Endothelial cell of umbilical vein (primary cell): Measurements from ENCODE around the gene ZBTB26. TPM values are rescaled to one million over a fixed set of nuclear protein-coding genes. Genes with fewer than 3 reads are reported as not detected.

ENCODE experiments used
- BruUV-seq: library from RNA; stranded (reverse); fragments of 400-500 nt; replicated peaks from 2 replicates; lab custom pipeline; 2021; lab: Mats Ljungman, UMichigan
- CTCF ChIA-PET: fragments of 300-600, 350-600 bp; sonication (Branson Sonifier 250); formaldehyde crosslinking; loops from one replicate; lab custom pipeline; 2021; ENCODE audit warnings: antibody characterized with exemption, inconsistent platforms; lab: Charles Lee
- POLR2A ChIA-PET: fragments of 300-600, 350-600 bp; sonication (Branson Sonifier 250); formaldehyde crosslinking; loops from one replicate; lab custom pipeline; 2021; ENCODE audit warnings: antibody characterized with exemption, inconsistent platforms; lab: Charles Lee
- DNase-seq: peaks from one replicate; pipeline ENCODE4 v3.0.0-alpha.2; 2011; ENCODE audit warnings: low read depth, low spot score
- FAIRE-seq: peaks from 2 replicates; lab custom pipeline; 2011; peaks lifted over from hg19 to GRCh38; lab: Jason Lieb, UNC
- H2AFZ ChIP-seq: 2 replicates; pipeline ENCODE4 v1.6.0; 2012; ENCODE audit warnings: low read depth, low read length, control low read depth, inconsistent platforms
- H3K27ac ChIP-seq: 2 replicates; pipeline ENCODE4 v1.5.1; 2011; ENCODE audit warnings: low read depth, mild to moderate bottlenecking, control low read depth, low read length, moderate library complexity; ENCODE audit not compliant: insufficient read depth
- H3K27me3 ChIP-seq, 2 experiments: 2 replicates each; pipeline versions ENCODE4 v1.6.0 to v1.6.1; 2011; ENCODE audit warnings: low read length in 2 of 2, mixed read lengths in 1 of 2; ENCODE audit not compliant: control insufficient read depth in 2 of 2, insufficient read depth in 2 of 2
- H3K36me3 ChIP-seq, 2 experiments: 2 replicates in 1 of 2; 3 replicates in 1 of 2; pipeline ENCODE4 v1.5.1; 2011; ENCODE audit warnings: low read length in 2 of 2, mild to moderate bottlenecking in 1 of 2, moderate library complexity in 1 of 2; ENCODE audit not compliant: control insufficient read depth in 2 of 2, insufficient read depth in 2 of 2; ENCODE audit errors: extremely low read depth in 1 of 2
- H3K4me1 ChIP-seq: 3 replicates; pipeline ENCODE4 v1.5.1; 2011; ENCODE audit warnings: mild to moderate bottlenecking, low read length; ENCODE audit not compliant: control insufficient read depth, insufficient read depth; ENCODE audit errors: extremely low read depth
- H3K4me2 ChIP-seq: 2 replicates; pipeline ENCODE4 v1.6.1; 2011; ENCODE audit warnings: low read length, control low read depth, mixed read lengths; ENCODE audit not compliant: insufficient read depth
- H3K4me3 ChIP-seq, 3 experiments: fragments of 200-600 bp in 1 of 3; sonication (generic), shearing (Covaris generic) in 1 of 3; replicated peaks in 1 of 3; 2 replicates each; pipeline ENCODE4 v1.5.1; 2011 to 2016; ENCODE audit warnings: control low read depth in 3 of 3, low read length in 3 of 3, mild to moderate bottlenecking in 2 of 3, inconsistent platforms in 1 of 3, low read depth in 1 of 3, moderate library complexity in 1 of 3; ENCODE audit not compliant: insufficient read depth in 1 of 3
- H3K79me2 ChIP-seq: 2 replicates; pipeline ENCODE4 v1.6.0; 2012; ENCODE audit warnings: low read length, inconsistent platforms; ENCODE audit not compliant: control insufficient read depth, insufficient read depth
- H3K9ac ChIP-seq: replicated peaks from 2 replicates; pipeline ENCODE3; 2011; ENCODE audit warnings: low read length, control low read depth; ENCODE audit not compliant: insufficient read depth; ENCODE audit errors: extremely low read depth
- H3K9me1 ChIP-seq: replicated peaks from 3 replicates; pipeline ENCODE4 v1.6.0; 2011; ENCODE audit warnings: mild to moderate bottlenecking, low read length; ENCODE audit not compliant: control insufficient read depth, insufficient read depth; ENCODE audit errors: extremely low read depth
- H3K9me3 ChIP-seq: replicated peaks from 2 replicates; pipeline ENCODE4 v1.5.1; 2012; ENCODE audit warnings: low read length, inconsistent platforms; ENCODE audit not compliant: control insufficient read depth, insufficient read depth
- H4K20me1 ChIP-seq: replicated peaks from 2 replicates; pipeline ENCODE3; 2011; ENCODE audit warnings: mild to moderate bottlenecking, low read length; ENCODE audit not compliant: control insufficient read depth, insufficient read depth; ENCODE audit errors: extremely low read depth
- JUN ChIP-seq: IDR thresholded peaks from 2 replicates; pipeline ENCODE4 v1.6.1; 2011; ENCODE audit warnings: borderline replicate concordance, low read depth; ENCODE audit not compliant: insufficient read length, insufficient read depth
- POLR2A ChIP-seq: IDR thresholded peaks from 2 replicates; pipeline ENCODE4 v1.6.1; 2012; ENCODE audit warnings: low read depth, mild to moderate bottlenecking, control low read depth, low read length
- dilution Hi-C: fragments of 300-500 bp; cut with MboI; formaldehyde crosslinking; loops from one replicate; pipeline ENCODE4 v1.15.0; 2019; ENCODE audit warnings: low sequenced_read_pairs; ENCODE audit not compliant: extremely low pct_ligation_motif_present
- intact Hi-C: fragments of 100-400 bp; cut with micrococcal nuclease; formaldehyde crosslinking; loops from one replicate; pipeline ENCODE4 v1.10.0; 2022
- polyA plus RNA-seq, 4 experiments: library from polyadenylated mRNA; depleted of rRNA in 3 of 4; stranded (reverse) in 3 of 4; unstranded in 1 of 4; fragments of >200 nt; gene quantifications; 2 replicates each; pipeline versions ENCODE4 v1.2.1 to v1.2.3, GENCODE V29; 2011 to 2012; ENCODE audit warnings: missing spikeins in 1 of 4
- total RNA-seq: library from RNA; stranded (reverse); gene quantifications from 2 replicates; pipeline ENCODE4 v1.2.3, GENCODE V29; 2021

ZBTB26 gene
- total and polyA plus RNA-seq, 2 donors (not counting 3 experiments of a cell fraction or from before 2014, with no cell fraction given) = 2.6 to 5.0 TPM

- Histone ChIP-seq H3K27me3 (no peaks in the 10 kb centered on the region), H3K4me2 (no peak overlapping the region), H3K36me3 (peaks cover 13 to 47% of the 10 kb centered on the region in 2 experiments), H3K9ac (no peak overlapping the region), H3K9me1 (no peaks in the 10 kb centered on the region), H3K27ac (no peak overlapping the region), H3K9me3 (no peaks in the 10 kb centered on the region), H3K4me3 (no peak overlapping the region), H3K4me1 (no peaks in the 10 kb centered on the region), H3K79me2 (peaks cover 10% of the 10 kb centered on the region), H2AFZ (no peak overlapping the region), H4K20me1 (no peaks in the 10 kb centered on the region)
- DNase-seq (no peak), FAIRE-seq (no peak)
- BruUV-seq = no TSS peak
- dilution Hi-C loops (no loop called here), intact Hi-C loops (no loop called here)
- ChIA-PET CTCF (interaction anchor here (1.0 kb wide), 1 partner anchor 461 kb away, joined by 3 read pairs; no protein-coding TSS in a partner anchor), POLR2A (no interaction called here)
- no peak for TF ChIP-seq JUN
Measured at GRCh38 chr9:122888480-122888879, 42.8 kb downstream of the ZBTB26 start.

DNA sequence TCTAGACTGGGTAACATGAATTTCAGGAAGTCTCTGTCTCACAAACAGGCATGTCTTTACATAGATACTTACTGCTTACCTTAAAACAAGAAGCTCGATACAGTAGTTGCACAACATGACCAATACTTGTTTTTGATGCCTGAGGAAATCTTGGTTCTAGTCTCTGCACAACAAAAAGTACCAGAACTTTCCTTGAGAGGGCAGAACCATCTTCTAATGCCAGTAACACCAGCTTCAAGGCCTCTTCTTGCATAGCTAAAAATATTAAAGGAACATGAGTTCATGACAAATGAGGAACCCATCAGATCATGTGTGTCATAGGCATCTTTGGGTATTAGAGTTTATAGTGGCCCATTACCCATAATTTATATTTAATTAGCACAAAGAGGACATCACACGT, 48.2 kb downstream of the ZBTB26 start:
- intact Hi-C loops (no loop called here), dilution Hi-C loops (no loop called here)
- no peak overlapping the region for H3K4me2 ChIP-seq
- H3K4me3 ChIP-seq = no peak overlapping the region
- no peaks in the 10 kb centered on the region for H3K9me3 ChIP-seq
- POLR2A ChIA-PET = no interaction called here
- peaks cover 11 to 39% of the 10 kb centered on the region in 2 experiments for H3K36me3 ChIP-seq
- no peaks in the 10 kb centered on the region for H3K79me2 ChIP-seq
- H3K9me1 ChIP-seq = no peaks in the 10 kb centered on the region
- H2AFZ ChIP-seq = no peak overlapping the region
- H3K9ac ChIP-seq = no peak overlapping the region
- no peaks in the 10 kb centered on the region for H4K20me1 ChIP-seq
- TF ChIP-seq POLR2A = no peak
- DNase-seq = no peak
- CTCF ChIA-PET = interaction anchor here (1.1 to 1.6 kb wide), 2 partner anchors 10 to 108 kb away, joined by 3 to 4 read pairs; no protein-coding TSS in a partner anchor
- no peak overlapping the region for H3K27ac ChIP-seq
- BruUV-seq = no TSS peak
- no peaks in the 10 kb centered on the region for H3K4me1 ChIP-seq
- peak; percentile 42 for FAIRE-seq
- no peaks in the 10 kb centered on the region for H3K27me3 ChIP-seq
